ENCODE data around the gene TRPM7.
"Not testable (repeated sequence)": the region's sequence is repeated elsewhere in the genome, so short reads cannot be mapped to it uniquely, and the experiment has no call there.

The TRPM7 gene

DNA sequence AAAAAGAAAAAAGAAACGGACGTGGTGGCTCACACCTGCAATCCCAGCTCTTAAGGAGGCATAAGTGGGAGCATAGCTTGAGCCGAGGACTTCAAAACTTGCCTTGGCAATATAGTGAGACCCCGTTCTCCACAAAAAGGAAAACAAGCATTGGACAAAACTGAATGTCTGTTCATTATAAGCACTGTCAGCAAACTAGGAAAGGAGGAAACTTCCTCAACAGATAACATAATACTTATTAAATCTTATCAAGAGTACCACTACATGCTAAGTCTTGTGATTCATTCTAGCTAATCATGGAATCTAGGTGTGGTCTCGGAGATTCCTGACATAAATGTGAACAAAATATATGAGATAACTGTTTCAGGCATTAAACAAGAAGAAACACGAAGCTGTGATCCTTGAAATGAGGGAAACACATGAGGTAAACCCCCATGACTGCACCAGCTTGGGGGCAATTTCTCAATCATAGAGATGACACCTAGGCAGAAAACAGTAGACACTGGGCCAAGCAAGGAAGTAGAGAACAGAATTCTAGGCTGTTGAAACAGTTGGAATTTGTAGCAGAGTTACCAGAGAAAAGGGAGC, 33.3 kb downstream of the TRPM7 start:
- no peak for DNase-seq

GRCh38 chr15:50652671-50653070, 33.9 kb downstream of the TRPM7 start:
- no peak for DNase-seq

DNA sequence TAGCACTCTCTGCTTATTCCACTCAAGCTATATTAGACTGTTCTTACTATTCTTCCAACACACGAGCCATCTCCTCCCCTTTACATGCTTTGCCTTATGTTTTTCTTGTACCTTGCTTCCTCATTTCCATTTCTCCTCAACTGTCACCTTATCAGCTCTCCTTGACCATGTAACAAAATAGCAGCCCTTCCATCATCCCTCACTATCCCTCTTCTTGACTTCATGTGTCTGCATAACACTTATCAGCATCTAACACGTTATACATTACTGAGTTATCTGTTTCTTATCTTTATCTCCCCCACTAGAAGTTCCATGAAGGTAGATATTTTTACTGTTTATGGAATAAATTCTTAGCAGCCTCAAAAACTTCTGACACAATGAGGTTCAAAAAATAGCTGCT, 45.3 kb downstream of the TRPM7 start:
- DNase-seq, result no peak

DNA sequence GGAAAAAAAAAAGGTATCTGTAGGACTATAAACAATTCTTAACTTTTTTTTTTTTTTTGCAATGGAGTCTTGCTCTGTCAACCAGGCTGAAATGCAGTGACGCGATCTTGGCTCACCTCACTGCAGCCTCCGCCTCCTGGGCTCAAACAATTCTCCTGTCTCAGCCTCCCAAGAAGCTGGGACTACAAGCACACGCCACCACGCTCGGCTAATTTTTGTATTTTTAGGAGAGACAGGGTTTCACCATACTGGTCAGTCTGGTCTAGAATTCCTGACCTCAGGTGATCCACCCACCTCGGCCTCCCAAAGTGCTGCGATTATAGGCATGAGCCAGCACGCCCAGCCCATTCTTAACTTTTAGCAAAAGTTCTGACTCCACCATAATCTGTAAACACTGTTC, 50.5 kb downstream of the TRPM7 start:
- no peak for DNase-seq

DNA sequence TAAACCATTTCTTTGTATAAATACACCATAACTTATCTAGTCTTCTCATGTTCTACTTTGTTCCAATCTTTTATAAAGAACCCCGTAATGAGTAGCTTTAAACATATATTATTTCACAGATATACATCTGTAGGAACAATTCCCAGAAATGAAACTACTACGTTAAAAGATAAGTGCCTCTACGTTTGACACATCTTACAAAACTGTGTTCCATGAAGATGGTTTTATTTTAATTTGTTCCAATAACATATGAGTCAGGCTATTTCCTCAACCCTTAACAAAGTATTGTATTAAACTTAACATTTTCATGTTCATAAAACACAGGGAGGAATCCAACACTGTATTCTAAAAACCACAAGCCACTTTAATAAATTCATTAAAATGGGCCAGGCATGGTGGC, 52.9 kb downstream of the TRPM7 start:
- no peak for DNase-seq

DNA sequence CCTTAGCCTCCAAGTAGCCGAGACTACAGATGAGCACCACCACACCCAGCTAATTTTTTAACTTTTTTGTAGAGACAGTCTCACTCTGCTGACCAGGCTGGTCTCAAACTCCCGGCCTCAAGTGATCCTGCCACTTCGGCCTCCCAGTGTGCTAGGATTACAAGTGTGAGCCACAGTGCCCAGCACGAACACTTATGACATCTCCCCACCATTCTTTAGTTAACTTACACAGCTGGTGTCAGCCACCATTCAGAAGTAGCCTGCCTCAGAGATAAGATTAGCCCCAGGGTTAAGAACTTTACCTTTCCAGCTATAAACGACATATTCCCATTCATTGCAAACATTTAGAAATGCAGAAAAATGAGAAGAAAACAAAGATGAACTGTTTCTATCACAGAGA, 58.2 kb downstream of the TRPM7 start:
- no peak for DNase-seq

DNA sequence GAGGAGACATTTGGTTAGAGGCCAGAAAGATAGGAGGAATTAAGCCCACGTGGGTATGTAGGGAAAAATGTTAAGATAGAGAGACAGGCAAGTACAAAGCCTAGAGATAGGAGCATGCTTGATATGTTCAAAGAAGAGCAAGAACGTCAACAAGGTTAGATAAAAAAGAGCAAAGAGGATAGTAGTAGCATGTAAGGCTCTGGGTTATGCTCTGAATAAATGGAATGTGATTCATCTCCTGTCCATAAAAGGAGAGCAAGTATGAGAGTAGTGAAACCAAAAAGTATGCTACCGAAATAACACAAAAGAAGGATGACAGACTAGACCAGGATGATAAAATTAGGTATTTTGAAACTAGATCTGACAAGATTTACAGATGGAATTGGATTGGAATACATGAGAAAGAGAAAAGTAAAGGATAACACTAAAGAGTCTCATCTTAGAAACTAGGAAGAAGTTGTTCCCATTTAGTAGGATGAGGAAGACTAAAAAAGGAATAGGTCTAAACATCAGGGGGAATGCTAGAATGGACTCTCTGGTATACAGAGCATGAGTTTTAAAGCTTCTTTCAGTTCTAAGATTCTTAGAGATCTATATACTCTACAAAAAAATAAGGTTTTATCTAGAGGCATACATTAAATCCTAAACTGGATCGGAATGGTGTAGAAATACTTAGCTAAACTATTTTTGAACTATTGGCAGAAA, 59.1 kb downstream of the TRPM7 start:
- DNase-seq, result no peak

- DNase-seq, result no peak
These were observed 61.9 kb downstream of the TRPM7 start for GRCh38 chr15:50624616-50625168.

- DNase-seq, result peak; percentile 5
These were observed 64.1 kb downstream of the TRPM7 start for GRCh38 chr15:50622361-50622943.

DNA sequence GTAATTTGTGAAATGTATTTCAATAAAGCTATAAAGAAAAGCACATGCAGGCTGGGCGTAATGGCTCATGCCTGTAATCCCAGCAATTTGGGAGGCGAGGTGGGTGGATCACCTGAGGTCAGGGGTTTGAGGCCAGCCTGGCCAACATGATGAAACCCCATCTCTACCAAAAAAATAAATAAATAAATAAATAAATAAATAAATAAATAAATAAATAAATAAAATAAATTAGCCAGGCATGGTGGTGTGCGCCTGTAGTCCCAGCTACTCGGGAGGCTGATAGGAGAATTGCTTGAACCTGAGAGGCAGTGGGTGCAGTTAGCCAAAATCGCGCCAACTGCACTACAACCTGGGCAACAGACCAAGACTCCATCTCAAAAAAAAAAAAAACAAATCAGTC, 69.6 kb downstream of the TRPM7 start:
- DNase-seq, result not testable (repeated sequence)

GRCh38 chr15:50616554-50616953, 70.0 kb downstream of the TRPM7 start:
- DNase-seq, result not testable (repeated sequence)

GRCh38 chr15:50613600-50613999, 73.0 kb downstream of the TRPM7 start:
- no peak for DNase-seq

- no peak for DNase-seq
These were observed 79.5 kb downstream of the TRPM7 start for GRCh38 chr15:50607129-50607528.

DNA sequence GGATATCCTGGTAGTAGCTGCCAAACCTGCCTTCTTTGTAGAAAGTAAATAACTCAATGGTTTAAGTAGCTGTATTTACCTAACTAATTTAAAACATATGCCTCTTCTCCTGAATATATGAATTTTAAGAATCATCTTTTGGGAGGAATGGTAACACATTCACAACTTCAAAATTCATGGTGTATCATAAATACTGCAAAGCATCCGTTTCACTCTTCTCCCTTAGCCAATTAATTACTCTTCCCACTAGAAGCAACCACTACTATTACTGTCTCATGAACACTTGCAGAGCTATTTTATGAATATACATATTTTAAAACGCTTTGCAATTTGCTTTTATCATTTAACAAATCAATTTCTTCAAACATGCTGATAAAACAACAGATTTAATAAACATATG, 81.1 kb downstream of the TRPM7 start:
- no peak for DNase-seq

- not testable (repeated sequence) for DNase-seq
These were observed 84.6 kb downstream of the TRPM7 start for GRCh38 chr15:50602028-50602427.

DNA sequence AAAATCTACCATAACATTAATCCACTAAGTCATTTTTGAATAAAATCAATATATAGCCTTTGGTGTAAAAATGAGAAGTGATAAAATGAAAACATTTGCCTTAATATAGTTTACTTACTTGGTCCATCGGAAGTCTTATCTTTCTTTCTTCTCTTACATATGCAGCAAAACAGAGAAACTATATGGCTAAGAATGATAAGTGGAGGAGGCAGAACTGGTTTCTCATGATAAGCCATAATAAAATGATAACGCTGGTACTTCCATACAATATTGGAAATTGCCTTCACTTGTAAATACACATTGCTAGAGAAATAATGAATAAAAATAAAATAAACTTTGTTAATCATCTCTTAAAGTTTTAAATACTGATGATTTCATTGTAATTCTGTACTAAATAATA, 92.3 kb downstream of the TRPM7 start:
- DNase-seq, result no peak

DNA sequence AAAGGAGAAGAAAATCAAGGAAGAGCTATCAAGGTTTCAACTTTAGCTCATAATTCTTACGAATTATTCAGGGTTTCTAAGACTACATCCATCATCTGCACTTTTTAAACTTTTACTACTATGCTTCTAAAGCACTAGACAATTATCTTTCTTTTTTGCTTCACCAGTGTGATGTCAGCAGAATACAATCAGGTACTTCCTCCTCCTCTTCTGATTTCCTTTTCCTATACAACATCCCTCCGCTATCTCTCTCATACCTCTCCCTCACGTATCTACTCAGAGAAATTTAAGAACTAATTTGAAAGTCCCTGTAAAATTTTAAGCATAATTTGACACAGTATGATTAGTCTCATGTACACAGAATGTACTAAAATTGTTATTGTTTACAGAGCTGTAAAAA, 92.8 kb downstream of the TRPM7 start:
- no peak for DNase-seq

DNA sequence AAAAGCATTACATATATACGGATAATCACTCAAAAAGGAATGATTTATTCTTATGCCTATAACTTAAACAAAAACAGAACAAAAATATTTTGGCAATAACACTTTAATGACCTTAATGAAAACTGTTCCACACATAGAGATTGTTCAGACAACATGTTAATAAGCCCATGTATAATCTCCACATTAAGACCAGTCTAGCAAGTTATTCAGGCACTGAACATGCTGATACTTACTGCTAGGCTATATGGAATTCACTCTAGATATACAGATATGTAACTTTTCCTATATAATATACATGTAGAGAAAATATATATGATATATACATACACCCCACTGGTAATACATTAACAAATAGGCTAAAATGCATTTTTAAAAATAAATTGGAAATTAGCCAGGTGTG, 96.3 kb downstream of the TRPM7 start:
- DNase-seq, result no peak

DNA sequence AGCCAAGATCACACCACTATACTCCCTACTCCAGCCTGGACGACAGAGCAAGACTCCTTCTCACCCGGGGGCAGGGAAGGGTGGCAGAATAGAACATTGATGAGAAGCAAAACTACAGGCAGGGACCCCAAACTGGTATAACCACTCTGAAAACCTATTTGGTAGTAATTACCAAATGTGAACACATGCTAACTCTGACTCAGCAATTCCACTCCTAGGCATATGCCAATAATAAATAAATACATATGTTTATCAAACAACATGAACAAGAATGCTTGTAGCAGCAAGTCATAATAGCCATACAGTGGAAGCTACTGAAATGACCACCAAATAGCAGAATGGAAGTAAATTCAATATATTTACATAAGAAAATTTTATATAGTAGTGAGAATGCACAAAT, 109.1 kb downstream of the TRPM7 start:
- DNase-seq, result no peak

GRCh38 chr15:50576166-50576565, 110.4 kb downstream of the TRPM7 start:
- DNase-seq, result no peak

- not testable (repeated sequence) for DNase-seq
These were observed 112.8 kb downstream of the TRPM7 start for GRCh38 chr15:50573842-50574241.

DNA sequence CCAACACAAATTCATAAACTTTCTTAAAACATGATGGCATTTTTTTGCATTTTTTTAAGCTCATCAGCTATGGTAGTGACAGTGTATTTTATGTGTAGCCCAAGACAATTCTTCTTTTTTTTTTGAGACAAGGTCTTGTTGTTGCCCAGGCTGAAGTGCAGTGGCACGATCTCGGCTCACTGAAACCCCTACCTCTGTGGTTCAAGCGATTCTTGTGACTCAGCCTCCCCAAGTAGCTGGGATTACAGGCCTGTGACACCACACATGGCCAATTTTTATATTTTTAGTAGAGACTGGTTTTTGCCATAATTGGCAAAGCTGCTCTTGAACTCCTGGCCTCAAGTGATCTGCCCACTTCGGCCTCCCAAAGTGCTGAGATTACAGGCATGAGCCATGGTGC, 122.8 kb downstream of the TRPM7 start:
- DNase-seq, result no peak

DNA sequence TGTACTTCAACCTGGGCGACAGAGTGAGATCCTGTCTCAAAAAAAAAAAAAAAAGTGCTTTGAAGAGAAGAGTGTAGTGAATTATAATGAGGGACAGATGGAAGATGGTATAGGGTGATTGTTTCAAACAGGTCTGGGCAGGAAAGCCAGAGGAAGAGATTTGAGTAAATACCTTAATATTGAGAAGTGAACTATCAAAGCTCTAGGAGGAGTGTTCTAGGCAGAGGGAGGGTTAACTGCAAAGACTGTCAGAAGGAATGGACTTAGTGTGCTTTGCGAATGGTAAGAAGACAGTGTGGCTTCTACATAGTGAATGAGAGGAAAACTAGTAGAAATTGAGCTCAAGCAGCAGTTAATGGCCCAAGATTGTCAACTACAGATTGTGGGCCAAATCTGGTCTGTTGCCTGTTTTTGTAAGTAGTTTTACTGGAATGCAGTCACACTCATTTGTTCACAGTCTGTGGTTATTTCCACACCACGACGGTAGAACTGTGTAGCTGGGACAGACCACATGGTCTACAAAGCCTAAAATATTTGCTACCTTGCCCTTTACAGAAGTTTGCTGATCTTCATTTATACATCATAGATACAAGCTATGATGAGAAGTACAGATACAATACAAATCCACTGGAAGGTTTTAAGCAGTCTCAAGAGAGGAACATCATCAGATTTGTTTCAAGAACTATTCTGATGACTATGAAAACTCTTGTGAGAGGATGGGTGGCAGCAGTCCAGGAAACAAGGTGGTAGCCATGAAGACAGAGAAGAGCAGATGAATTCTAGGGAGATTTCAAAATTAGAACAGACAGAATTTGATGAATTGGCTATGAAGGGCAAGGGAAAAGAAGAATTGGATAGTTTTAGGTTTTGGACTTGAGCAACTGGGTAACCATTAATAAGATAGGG, 123.6 kb downstream of the TRPM7 start:
- no peak for DNase-seq

Data from NCI-H1436 (cell line).